GM23248 (cell line): ENCODE data around the gene RASSF8.

Experiments
- EZH2 ChIP-seq: fragments of 200-600 bp; sonication (generic); IDR thresholded peaks from 2 replicates; pipeline ENCODE4 v1.6.1; 2018; ENCODE audit warnings: antibody characterized with exemption, mild to moderate bottlenecking; ENCODE audit not compliant: insufficient read depth, poor library complexity, severe bottlenecking
- EZH2phosphoT487 ChIP-seq: fragments of 200-600 bp; sonication (generic); IDR thresholded peaks from 2 replicates; pipeline ENCODE4 v1.6.1; 2018; ENCODE audit warnings: antibody characterized with exemption, moderate library complexity, mild to moderate bottlenecking, low read depth; ENCODE audit not compliant: insufficient read depth

GRCh38 chr12:26069796-26070195 is 111.3 kb downstream of the RASSF8 start:
- TF ChIP-seq EZH2 (no peak), EZH2phosphoT487 (no peak)
